GM18502 (cell line): ENCODE results near the gene OSBPL5.

Source experiments
- ATAC-seq: cut with Tn5 transposase; IDR thresholded peaks from one replicate; pipeline ENCODE4 v1.9.1; 2021; ENCODE audit warnings: mild to moderate bottlenecking; ENCODE audit not compliant: unreplicated experiment, poor library complexity

The OSBPL5 gene

DNA sequence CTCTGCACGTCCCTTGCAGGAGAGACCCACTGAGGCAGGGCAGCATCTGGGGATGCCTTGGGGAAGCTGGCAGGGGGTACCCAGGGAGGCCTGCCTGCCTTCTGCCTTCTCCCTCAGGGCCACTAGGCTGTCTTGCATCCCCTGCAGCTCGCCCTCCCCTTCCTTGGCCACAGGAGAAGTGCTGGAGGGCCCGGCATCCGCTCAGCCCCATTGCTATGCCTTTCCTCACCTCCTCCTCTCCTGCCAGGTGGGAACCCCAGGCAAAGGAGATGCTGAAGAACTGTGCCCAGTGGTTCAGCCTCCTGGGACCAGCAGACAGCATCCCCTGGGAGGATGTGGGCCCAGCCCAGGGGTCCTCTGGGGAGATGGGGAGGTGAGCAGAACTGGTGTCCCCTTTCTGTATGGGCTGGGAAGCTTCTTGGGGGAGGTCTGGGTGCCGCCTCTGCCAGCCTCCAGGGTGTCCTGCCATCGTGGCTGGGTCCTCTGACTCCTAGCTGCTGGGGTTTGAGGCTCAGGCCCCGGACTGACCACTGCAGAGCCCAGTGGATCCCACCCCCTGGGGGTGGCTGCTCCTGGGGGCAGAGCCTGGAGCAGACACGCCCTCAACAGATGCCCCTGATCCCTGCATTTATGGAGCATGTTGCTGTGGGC is 32.9 kb upstream of the OSBPL5 start:
- ATAC-seq: no peak

DNA sequence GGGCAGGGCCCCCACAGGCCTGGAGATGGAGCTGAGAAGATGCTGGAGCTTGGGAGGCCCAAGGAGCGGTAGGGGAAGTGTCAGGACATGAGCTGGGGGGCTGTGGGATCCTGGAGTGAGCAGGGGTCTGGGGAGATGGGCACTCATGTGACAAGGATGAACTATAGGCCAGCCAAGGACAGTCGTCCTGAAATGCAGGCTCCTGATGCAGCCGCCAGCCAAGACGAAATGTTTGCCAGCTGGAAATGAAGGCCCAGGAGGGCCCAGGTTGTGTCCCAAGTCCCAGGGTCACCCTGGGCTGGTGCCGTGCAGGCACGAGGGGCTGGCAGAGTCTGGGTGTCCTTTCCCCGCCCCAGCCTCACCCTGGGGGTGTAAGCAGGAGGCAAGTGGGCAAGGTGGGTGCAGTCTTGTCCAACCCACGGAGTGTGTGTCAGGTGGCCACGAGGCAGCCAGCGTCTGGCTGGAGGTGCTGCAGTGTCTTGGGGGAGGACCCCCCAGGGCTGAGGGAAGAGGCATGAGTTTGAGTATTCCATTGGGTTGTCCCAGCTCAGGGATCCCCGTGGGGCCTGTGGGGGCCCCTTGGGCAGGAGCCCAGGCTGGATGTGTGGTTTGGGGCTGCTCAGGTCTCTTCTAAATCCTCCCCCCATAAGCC is 32.1 kb upstream of the OSBPL5 start:
- ATAC-seq: no peak

DNA sequence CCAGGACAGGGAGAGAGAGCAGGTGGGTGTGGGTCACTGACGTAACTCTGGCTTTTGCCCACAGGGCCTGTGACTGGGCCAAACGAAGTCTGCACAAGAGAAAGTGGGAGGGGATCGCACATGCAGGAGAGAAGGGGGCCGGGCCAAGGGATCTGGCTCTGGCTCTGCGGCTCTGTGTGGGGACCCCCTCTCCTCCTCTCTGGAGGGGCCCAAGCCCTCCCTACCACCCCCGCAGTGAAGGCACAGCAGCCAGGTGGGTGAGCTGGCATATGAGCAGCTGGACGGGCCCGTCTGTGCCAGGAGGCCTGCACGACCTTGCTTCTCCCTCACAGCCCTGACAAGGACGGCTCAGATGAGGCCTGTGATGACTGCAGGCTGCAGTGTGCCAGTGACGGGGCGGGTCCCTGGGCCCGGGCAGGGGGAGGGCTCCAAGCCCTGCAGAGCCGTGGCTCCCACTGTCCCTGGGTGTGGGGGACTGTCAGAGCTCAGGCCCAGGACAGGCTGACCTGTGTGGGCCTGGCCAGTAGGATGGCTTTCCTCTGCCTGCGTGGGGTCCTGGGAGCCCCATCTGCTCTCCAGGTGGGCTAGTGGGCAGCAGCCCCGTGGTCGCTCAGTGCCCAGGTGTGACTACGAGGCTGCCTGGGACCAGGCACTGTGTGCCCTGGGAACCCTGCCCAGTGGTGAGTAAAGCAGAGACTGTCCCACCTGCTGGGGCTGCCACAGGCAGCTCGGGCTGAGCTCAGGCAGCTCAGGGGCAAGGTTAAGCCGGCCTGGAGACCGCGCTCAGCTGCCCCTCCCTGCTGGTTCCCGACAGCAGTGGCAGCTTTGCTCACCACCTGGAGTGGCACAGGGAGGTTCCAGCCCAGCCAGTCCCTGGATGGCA is 31.3 kb upstream of the OSBPL5 start:
- ATAC-seq: no peak

DNA sequence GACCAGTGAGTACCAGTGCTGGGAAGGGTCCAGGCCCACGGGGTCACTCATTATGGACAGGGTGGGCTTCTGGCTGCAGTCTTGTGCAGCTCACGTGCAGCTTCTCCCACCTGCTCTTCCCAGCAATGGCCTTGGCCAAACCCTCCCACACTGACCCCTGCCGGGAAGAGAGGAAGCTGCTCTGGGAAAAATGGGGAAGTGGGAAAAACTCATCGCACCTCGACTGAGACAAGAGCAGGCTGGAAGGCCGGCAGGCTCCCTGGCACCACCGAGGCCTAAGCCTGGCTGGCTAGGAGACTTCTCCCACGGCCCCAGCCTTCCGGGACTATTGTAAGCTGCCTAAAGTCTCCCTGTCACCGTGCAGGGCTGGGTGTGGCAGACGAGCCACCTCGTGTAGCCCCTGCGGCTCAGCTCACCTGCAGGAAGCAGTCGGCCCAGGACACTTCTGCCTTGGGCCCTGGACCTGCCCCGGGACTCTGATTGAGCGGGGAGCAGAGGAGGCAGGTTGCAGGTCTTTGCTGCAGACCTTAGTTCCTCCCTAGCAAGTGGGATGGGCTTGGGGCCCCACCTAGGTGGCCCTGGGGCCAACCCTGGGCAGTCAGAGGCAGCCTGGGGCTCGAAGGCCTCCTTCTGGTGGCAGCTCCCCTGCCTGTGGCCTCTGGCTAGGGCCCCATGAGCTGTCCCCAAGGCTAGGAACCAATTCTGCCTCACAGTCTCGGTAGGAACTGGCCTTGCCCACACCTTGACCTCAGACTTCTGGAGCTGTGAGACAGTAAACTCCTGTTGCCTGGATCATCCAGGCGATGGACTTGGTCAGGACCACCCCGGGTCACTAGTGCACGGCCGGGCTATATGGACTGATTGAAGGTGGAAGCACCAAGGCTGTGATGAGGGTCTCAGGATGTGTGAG is 30.4 kb upstream of the OSBPL5 start:
- ATAC-seq: no peak

DNA sequence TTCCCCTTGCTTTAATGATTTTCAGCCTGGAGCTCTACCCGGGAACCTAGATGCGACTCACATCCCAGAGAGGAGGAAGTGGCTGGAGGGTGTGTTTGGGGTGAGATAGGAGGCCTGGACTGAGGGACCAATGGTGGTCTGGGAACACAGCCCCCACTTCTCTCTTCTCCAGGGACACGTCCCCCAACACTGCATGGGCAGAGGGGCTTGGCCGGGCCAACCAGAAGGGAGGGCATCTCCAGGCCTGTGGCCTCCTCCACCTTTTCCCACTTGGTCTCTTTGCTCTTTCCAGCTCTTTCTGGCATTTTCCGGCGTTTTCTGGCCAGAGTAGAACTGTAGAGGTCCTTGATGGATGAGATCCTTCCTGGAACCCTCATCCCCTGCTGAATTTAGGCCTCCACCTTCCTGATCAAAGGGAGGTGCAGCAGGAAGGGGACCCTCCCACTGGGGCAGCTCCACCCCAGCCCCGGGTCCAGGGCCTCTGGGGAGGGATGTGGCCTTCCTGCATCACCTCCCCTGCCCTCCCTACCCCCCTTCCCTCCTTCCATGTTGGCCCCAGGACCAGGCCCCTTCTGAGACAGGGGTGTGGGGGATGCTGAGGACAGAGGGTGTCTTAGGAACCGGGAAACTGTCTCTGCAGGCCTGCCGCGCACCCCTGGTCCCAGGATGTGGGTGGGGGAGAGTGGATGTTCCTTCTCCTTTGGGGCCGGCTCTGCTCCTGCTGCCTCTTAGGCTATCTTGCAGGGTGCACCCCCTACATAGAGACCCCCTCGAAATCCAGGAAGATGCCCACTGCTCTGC is 29.1 kb upstream of the OSBPL5 start:
- no peak for ATAC-seq

DNA sequence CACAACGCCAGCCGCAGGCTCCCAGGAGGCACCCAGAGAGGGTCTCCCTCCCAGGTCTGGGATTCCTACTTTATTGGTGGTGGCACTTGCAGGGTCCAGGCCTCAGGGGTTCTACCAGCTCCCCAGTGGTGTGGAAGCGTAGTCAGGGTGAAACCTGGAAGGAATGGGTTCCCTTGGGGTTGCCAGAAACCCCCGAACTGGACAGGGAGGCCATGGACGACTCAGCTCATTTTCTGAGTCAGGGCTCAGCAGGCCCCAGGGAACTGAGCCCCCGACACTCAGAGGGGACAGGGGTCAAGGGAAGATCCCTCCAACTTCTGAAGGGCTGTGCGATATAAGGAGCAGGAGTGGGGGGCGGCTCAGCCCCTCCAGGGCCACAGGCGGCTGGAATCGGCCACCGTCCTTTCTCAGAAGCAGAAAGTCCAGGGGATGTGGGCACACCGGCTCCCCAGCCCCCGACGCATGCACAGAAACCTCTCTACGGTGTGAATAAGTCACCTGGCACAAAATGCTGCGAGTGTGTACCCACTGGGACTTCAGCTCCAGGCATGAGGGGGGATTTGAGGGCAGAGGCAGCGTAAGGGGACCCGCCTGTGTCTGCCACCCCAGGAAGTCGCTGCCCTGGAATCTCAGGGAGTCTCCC is 28.4 kb upstream of the OSBPL5 start:
- ATAC-seq: no peak

DNA sequence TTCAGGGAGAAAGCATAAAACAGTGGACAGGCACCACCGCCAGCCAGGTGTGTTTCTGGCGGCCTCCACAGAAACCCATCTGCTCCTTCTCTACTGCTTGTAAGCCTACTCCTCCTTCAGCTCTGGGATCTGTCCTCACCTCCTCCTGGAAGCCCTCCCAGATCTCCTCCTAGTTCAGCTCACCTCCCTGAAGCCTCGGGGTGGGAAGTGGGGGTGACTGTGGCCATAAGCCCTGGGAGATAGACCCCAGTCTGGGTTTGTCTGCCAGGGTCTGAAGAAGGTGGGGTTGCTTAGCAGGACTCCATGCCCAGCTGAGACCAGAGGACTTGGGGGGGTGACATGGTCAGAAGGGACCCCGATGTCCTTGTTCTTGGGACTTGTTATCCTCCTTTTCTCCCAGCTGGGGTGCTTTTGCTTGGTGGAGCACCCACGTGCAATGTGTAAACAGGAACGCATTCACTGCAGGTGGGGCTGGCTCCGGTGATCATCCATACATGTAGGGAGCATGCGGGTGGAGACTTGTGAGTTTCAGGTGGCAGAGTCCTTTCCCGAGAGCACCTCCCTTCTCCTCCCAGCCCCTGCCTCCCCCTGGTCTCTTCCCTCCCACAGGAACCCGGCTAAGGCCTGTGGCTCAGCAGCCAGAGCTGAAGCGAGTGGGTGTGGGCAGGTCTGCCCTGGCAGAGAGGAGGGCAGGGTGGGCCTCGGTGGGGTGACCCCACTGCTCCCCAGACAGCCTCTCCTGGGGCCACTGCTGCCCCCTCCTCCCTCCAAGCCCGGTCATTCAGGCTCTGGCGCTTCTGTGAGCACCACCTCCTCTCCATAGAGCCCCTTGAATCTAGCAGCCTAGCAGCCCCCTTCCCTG is 27.6 kb upstream of the OSBPL5 start:
- no peak for ATAC-seq

DNA sequence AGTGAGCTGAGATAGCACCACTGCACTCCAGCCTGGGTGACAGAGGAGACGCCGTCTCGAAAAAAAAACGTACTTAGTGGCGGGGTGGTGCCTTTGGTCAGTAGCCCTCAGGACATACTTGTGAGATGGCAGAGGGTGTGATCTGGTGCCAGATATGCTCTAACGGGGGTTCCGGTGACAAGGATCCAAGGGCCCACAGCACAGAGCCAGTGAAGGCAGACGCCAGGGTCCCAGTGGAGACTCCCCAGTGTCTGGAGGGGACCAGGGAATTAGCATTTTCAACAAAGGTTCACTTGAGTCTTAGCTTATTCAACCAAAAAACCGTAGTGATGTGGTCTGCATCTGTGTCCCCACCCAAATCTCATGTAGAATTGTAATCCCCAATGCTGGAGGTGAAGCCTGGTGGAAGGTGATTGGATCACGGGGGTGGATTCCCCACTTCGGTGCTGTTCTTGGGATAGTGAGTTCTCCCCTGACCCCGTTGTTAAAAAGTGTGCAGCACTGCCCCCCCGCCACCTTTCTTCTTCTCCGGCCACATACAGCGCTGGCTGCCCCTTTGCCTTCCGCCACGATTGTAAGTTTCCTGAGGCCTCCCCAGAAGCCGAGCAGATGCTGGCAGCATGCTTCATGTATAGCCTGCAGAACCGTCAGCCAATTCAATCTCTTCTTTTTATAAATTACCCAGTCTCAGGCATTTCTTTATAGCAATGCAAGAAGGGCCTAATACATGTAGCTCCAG is 26.6 kb upstream of the OSBPL5 start:
- ATAC-seq: no peak

DNA sequence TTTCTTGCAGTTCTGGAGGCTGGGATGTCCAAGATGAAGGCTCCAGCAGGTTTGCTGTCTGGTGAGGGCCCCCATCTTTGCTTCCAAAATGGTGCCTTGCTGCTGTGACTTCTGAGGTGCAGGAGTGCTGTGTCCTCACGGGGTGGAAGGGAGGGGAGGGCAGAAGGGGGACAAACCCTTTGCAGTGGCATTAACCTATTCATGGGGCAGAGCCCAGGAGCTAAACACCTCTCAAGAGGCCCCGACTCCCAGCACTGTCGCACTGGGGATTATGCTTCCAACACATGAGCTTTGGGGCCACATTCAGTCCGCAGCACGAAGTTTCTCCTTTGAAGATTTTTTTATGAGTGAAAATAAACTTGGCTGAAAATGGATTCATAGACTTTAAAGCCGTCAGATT is 25.5 kb upstream of the OSBPL5 start:
- ATAC-seq: no peak

DNA sequence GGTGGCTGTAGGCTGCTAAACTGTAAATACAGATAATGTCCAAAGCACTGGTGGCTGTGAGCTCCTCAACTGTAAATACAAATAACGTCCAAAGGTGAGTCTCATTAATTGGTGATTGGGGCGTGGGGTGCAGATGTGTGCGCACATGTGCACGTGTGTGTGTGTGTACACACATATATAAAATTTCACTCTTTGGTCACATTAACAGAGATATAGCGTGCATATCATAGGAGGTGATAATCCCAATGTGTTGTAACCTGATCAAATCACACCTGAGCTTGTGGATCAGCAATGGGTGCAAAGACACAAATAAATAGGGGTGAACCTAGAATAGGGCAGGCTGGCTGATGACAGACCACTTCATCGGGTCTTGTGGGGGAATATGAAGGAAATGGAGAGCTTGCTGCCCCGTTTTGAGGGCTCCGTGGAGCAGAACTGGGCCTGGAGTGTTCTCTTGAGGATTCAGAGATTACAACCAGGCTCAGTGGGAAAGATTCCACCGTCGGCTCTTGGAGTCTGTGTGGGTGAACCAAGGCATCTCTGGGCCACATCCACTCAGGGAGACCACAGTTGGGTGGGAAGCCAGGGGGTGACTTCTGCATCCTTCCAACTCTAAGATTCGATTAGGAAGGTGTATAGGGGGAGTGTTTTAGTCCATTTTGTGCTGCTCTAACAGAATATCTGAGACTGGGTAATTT is 24.9 kb upstream of the OSBPL5 start:
- no peak for ATAC-seq

DNA sequence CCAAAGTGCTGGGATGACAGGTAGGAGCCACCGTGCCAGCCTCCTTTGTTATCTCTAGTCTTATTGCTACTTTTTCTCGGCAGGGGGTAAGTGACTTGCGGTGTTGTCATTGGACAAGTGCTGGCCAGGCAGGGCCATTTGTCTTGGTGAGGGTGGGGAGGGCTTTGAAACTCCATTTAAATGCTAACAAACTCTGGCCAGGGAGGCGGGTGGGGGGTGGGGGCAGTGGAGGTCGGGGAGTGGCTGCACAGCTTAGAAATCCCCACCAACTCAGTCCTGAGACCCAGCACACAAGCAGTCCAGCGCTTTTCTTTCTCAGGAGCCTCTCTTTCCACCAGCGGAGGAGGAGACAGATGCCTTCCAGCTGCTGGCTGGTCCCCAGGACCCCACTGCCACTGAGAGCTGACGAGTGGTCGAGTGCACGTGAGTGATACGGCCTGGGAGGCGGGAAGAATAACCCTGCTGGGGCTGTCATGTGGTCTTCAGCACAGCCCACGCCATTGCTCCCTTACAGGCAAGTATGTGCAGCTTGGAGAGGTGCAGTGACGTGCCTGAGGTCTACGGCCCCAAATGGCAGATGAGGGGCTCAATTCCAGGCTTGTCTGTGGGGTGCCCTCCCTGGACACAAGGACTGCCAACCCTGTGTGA is 24.2 kb upstream of the OSBPL5 start:
- no peak for ATAC-seq

DNA sequence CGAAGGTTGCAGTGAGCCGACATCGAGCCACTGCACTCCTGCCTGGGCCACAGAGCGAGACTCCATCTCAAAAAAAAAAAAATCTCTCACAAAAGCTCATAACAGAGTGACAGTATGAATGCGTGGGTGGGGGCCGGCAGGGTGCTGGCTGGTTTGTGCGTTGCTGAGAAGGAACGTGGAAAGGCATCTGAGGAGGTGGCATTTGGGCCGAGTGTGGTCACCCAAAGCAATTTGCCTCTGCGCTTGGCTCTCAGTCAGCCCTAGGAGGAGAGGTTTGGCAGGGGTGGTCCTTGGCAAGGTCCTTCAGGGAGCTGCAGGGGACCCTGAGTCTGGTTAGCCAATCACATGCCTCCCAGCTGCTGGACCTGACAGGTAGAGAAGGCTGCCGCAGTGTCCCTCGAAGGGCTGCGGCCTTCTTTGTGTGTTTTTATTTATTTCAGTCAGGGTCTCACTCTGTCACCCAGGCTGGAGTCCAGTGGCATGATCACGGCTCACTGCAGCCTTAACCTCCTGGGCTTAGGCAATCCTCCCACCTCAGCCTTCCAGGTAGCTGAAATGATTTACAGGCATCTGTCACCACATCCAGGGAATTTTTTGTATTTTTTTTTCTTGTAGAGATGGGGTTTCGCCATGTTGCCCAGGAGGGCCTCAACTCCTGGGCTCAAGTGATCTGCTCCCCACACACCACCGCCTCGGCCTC is 23.5 kb upstream of the OSBPL5 start:
- no peak for ATAC-seq

DNA sequence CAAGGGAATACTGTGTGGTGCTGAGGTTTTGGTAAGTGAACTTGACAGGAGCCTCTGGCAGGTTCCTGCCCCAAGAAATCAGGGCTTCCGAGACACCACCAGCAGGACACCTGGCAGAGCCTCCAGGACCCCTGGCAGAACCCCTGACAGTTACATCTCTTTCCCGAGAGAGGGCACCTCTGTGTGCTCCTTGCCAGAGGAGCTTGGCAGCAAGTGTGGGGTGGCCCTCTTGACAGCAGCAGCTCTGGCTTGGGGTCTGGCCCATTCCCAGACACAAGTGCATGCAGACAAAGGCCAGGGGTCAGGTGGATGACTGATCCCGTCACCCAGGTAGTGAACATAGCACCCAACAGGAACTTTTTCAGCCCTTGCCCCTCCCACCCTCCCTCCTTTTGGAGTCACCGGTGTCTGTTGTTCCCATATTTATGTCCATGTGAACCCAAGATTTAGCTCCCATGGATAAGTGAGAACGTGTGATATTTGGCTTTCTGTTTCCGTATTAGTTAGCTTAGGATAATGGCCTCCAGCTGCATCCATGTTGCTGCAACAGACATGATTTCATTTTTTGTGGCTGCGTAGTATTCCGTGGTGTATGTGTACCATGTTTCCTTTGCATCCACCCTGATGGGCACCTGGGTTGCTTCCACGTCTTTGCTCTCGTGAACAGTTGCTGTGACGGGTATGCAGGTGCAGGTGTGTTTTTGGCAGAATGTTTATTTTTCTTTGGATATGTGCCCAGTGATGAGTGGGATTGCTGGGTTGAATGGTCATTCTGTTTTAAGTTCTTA is 21.2 kb upstream of the OSBPL5 start:
- ATAC-seq: no peak

DNA sequence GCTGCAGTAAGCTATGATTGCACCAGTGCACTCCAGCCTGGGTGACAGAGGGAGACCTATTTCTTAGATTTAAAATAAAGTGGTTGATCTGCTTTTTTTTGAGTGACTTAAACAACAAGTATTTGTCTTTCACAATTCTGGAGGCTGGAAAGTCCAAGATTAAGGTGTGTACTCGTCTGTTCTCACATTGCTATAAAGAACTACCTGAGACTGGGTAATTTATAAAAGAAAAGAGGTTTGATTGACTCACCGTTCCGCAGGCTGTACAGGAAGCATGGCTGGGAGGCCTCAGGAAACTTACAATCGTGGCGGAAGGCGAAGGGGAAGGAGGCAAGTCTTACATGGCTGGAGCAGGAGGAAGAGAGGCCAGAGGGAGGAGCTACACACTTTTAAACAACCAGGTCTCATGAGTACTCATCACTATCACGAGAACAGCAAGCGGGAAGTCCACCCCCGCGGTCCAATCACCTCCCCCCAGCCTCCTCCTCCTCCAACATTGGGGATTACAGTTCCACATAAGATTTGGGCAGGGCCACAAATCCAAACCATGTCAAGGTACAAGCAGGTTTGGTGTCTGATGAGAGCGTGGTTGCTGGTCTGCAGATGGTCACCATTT is 19.7 kb upstream of the OSBPL5 start:
- no peak for ATAC-seq

DNA sequence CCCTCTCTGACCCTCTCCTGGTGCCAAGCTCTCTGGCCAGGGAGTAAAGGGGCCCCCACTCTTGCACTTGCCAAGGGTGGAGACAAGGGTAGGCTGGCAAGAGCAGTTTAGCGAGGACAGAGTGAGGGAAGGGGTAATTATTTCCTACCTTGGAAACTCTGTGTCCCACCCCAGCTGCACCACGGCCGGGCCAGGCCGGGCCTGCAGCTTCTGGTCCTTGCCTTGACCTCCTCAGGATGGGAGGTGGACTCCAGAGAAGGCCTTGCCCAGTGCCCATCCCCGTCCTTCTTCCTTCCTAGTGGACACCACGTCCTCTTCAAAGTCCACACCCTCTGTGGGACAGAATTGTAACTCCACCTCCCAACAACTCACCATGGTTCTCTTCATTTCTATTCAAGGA is 18.4 kb upstream of the OSBPL5 start:
- ATAC-seq: no peak
